Endothelial cell of umbilical vein (primary cell): ENCODE results near the gene SPOCD1. TPM values are rescaled to one million over a fixed set of nuclear protein-coding genes. Genes with fewer than 3 reads are reported as not detected.

Experiments used
- BruUV-seq: library from RNA; stranded (reverse); fragments of 400-500 nt; replicated peaks from 2 replicates; lab custom pipeline; 2021; lab: Mats Ljungman, UMichigan
- CTCF ChIA-PET: fragments of 300-600, 350-600 bp; sonication (Branson Sonifier 250); formaldehyde crosslinking; loops from one replicate; lab custom pipeline; 2021; ENCODE audit warnings: antibody characterized with exemption, inconsistent platforms; lab: Charles Lee
- POLR2A ChIA-PET: fragments of 300-600, 350-600 bp; sonication (Branson Sonifier 250); formaldehyde crosslinking; loops from one replicate; lab custom pipeline; 2021; ENCODE audit warnings: antibody characterized with exemption, inconsistent platforms; lab: Charles Lee
- DNase-seq: peaks from one replicate; pipeline ENCODE4 v3.0.0-alpha.2; 2011; ENCODE audit warnings: low read depth, low spot score
- FAIRE-seq: peaks from 2 replicates; lab custom pipeline; 2011; peaks lifted over from hg19 to GRCh38; lab: Jason Lieb, UNC
- H2AFZ ChIP-seq: 2 replicates; pipeline ENCODE4 v1.6.0; 2012; ENCODE audit warnings: low read depth, low read length, control low read depth, inconsistent platforms
- H3K27ac ChIP-seq: 2 replicates; pipeline ENCODE4 v1.5.1; 2011; ENCODE audit warnings: low read depth, mild to moderate bottlenecking, control low read depth, low read length, moderate library complexity; ENCODE audit not compliant: insufficient read depth
- H3K27me3 ChIP-seq, 2 experiments: 2 replicates each; pipeline versions ENCODE4 v1.6.0 to v1.6.1; 2011; ENCODE audit warnings: low read length in 2 of 2, mixed read lengths in 1 of 2; ENCODE audit not compliant: control insufficient read depth in 2 of 2, insufficient read depth in 2 of 2
- H3K36me3 ChIP-seq, 2 experiments: 2 replicates in 1 of 2; 3 replicates in 1 of 2; pipeline ENCODE4 v1.5.1; 2011; ENCODE audit warnings: low read length in 2 of 2, mild to moderate bottlenecking in 1 of 2, moderate library complexity in 1 of 2; ENCODE audit not compliant: control insufficient read depth in 2 of 2, insufficient read depth in 2 of 2; ENCODE audit errors: extremely low read depth in 1 of 2
- H3K4me1 ChIP-seq: 3 replicates; pipeline ENCODE4 v1.5.1; 2011; ENCODE audit warnings: mild to moderate bottlenecking, low read length; ENCODE audit not compliant: control insufficient read depth, insufficient read depth; ENCODE audit errors: extremely low read depth
- H3K4me2 ChIP-seq: 2 replicates; pipeline ENCODE4 v1.6.1; 2011; ENCODE audit warnings: low read length, control low read depth, mixed read lengths; ENCODE audit not compliant: insufficient read depth
- H3K4me3 ChIP-seq, 3 experiments: fragments of 200-600 bp in 1 of 3; sonication (generic), shearing (Covaris generic) in 1 of 3; replicated peaks in 1 of 3; 2 replicates each; pipeline ENCODE4 v1.5.1; 2011 to 2016; ENCODE audit warnings: control low read depth in 3 of 3, low read length in 3 of 3, mild to moderate bottlenecking in 2 of 3, inconsistent platforms in 1 of 3, low read depth in 1 of 3, moderate library complexity in 1 of 3; ENCODE audit not compliant: insufficient read depth in 1 of 3
- H3K79me2 ChIP-seq: 2 replicates; pipeline ENCODE4 v1.6.0; 2012; ENCODE audit warnings: low read length, inconsistent platforms; ENCODE audit not compliant: control insufficient read depth, insufficient read depth
- H3K9ac ChIP-seq: replicated peaks from 2 replicates; pipeline ENCODE3; 2011; ENCODE audit warnings: low read length, control low read depth; ENCODE audit not compliant: insufficient read depth; ENCODE audit errors: extremely low read depth
- H3K9me1 ChIP-seq: replicated peaks from 3 replicates; pipeline ENCODE4 v1.6.0; 2011; ENCODE audit warnings: mild to moderate bottlenecking, low read length; ENCODE audit not compliant: control insufficient read depth, insufficient read depth; ENCODE audit errors: extremely low read depth
- H3K9me3 ChIP-seq: replicated peaks from 2 replicates; pipeline ENCODE4 v1.5.1; 2012; ENCODE audit warnings: low read length, inconsistent platforms; ENCODE audit not compliant: control insufficient read depth, insufficient read depth
- H4K20me1 ChIP-seq: replicated peaks from 2 replicates; pipeline ENCODE3; 2011; ENCODE audit warnings: mild to moderate bottlenecking, low read length; ENCODE audit not compliant: control insufficient read depth, insufficient read depth; ENCODE audit errors: extremely low read depth
- CTCF ChIP-seq, 2 donors: IDR thresholded peaks; 1 replicate in 1 of 2; 2 replicates in 1 of 2; pipeline ENCODE4 v1.5.1; 2011; ENCODE audit warnings: low read length in 2 of 2, mild to moderate bottlenecking in 2 of 2, moderate library complexity in 2 of 2, control low read depth in 1 of 2, inconsistent platforms in 1 of 2, low read depth in 1 of 2; ENCODE audit not compliant: insufficient read depth in 1 of 2; ENCODE audit errors: extremely low read depth in 1 of 2
- FOS ChIP-seq: IDR thresholded peaks from 2 replicates; pipeline ENCODE4 v1.6.1; 2011; ENCODE audit warnings: mild to moderate bottlenecking, low read length, moderate library complexity, borderline replicate concordance; ENCODE audit not compliant: insufficient read depth
- GATA2 ChIP-seq: IDR thresholded peaks from 2 replicates; pipeline ENCODE4 v1.7.0; 2011; ENCODE audit warnings: low read depth, mild to moderate bottlenecking, moderate library complexity, mixed read lengths, low read length; ENCODE audit not compliant: insufficient read length, insufficient read depth
- MAX ChIP-seq: IDR thresholded peaks from 2 replicates; pipeline ENCODE4 v1.6.1; 2011; ENCODE audit not compliant: insufficient read depth, insufficient read length
- dilution Hi-C: fragments of 300-500 bp; cut with MboI; formaldehyde crosslinking; loops from one replicate; pipeline ENCODE4 v1.15.0; 2019; ENCODE audit warnings: low sequenced_read_pairs; ENCODE audit not compliant: extremely low pct_ligation_motif_present
- intact Hi-C: fragments of 100-400 bp; cut with micrococcal nuclease; formaldehyde crosslinking; loops from one replicate; pipeline ENCODE4 v1.10.0; 2022
- polyA plus RNA-seq, 4 experiments: library from polyadenylated mRNA; depleted of rRNA in 3 of 4; stranded (reverse) in 3 of 4; unstranded in 1 of 4; fragments of >200 nt; gene quantifications; 2 replicates each; pipeline versions ENCODE4 v1.2.1 to v1.2.3, GENCODE V29; 2011 to 2012; ENCODE audit warnings: missing spikeins in 1 of 4
- total RNA-seq: library from RNA; stranded (reverse); gene quantifications from 2 replicates; pipeline ENCODE4 v1.2.3, GENCODE V29; 2021

The SPOCD1 gene
- total and polyA plus RNA-seq, 2 donors (not counting 3 experiments of a cell fraction or from before 2014, with no cell fraction given) = 0.27 to 33.0 TPM

- H3K36me3 ChIP-seq = no peaks in the 10 kb centered on the region
- no peak overlapping the region for H3K9ac ChIP-seq
- H4K20me1 ChIP-seq = no peaks in the 10 kb centered on the region
- no TSS peak for BruUV-seq
- DNase-seq = no peak
- H3K4me2 ChIP-seq = no peak overlapping the region
- no peaks in the 10 kb centered on the region for H3K4me1 ChIP-seq
- H3K9me3 ChIP-seq = no peaks in the 10 kb centered on the region
- no peak overlapping the region for H3K4me3 ChIP-seq
- peaks cover 0 to 4% of the 10 kb centered on the region in 2 experiments for H3K27me3 ChIP-seq
- POLR2A ChIA-PET = interaction anchor here (0.6 kb wide), 1 partner anchor 10 kb away, joined by 3 read pairs; no protein-coding TSS in a partner anchor
- no peaks in the 10 kb centered on the region for H3K79me2 ChIP-seq
- no peak overlapping the region for H3K27ac ChIP-seq
- H2AFZ ChIP-seq = no peak overlapping the region
- no peak for TF ChIP-seq CTCF (IDR thresholded peaks at IDR 0.05; ENCODE audit: extremely low read depth in 1 of 2, insufficient read depth in 1 of 2, low read depth in 1 of 2, low read length in 2 of 2)
- no peak for TF ChIP-seq MAX
- no peak for TF ChIP-seq GATA2
- TF ChIP-seq FOS = no peak
- CTCF ChIA-PET = interaction anchor here (1.1 to 2.9 kb wide), 4 partner anchors 8 to 38 kb away, joined by 3 to 9 read pairs (median 6); no protein-coding TSS in a partner anchor
- no peak for FAIRE-seq
- intact Hi-C loops = no loop called here
- dilution Hi-C loops = no loop called here
- H3K9me1 ChIP-seq = no peaks in the 10 kb centered on the region
These were observed 62.8 kb downstream of the SPOCD1 start for GRCh38 chr1:31752952-31753475.

- H3K79me2 ChIP-seq = no peaks in the 10 kb centered on the region
- FAIRE-seq (no peak), DNase-seq (no peak)
- H4K20me1 ChIP-seq = no peaks in the 10 kb centered on the region
- H3K9ac ChIP-seq = no peak overlapping the region
- no peak overlapping the region for H3K4me3 ChIP-seq
- no peaks in the 10 kb centered on the region for H3K9me3 ChIP-seq
- intact Hi-C loops (no loop called here), dilution Hi-C loops (no loop called here)
- no peaks in the 10 kb centered on the region for H3K4me1 ChIP-seq
- no peak overlapping the region for H3K4me2 ChIP-seq
- no peaks in the 10 kb centered on the region for H3K36me3 ChIP-seq
- no peak for TF ChIP-seq MAX
- CTCF ChIA-PET = interaction anchor here (1.2 to 2.9 kb wide), 2 partner anchors 10 to 37 kb away, joined by 3 to 9 read pairs; no protein-coding TSS in a partner anchor
- peaks cover 0 to 4% of the 10 kb centered on the region in 2 experiments for H3K27me3 ChIP-seq
- no TSS peak for BruUV-seq
- H3K27ac ChIP-seq = no peak overlapping the region
- POLR2A ChIA-PET = no interaction called here
- H2AFZ ChIP-seq = no peak overlapping the region
- no peaks in the 10 kb centered on the region for H3K9me1 ChIP-seq
These were observed 63.6 kb downstream of the SPOCD1 start for GRCh38 chr1:31752258-31752657.
